Endothelial cell of coronary artery (primary cell): Measurements from ENCODE around the gene C1QC. TPM values are rescaled to one million over a fixed set of nuclear protein-coding genes. Genes with fewer than 3 reads are reported as not detected.

Experiments
- total RNA-seq: library from RNA; depleted of rRNA; stranded (reverse); fragments of >200 nt; gene quantifications from 2 replicates; pipeline ENCODE4 v1.2.3, GENCODE V29; 2014

C1QC gene
- not detected in 2 replicates for total RNA-seq

DNA sequence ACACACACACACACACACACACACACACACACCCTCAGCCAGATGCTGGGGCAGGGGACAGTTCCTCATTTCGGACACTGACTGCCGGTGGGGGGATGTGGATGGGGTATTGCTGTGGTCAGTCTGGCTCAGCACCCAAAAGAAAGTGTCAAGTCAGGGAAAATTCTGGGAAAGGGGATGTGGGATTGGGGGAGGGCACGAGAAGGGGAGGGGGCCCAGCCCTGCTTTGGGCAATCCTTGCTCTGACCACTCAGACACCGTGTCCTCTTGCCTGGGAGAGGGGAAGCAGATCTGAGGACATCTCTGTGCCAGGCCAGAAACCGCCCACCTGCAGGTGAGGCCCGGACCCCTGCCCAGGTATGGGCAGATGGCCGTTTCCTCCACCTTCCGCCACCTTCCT is at the start of gene C1QC:
Gene C1QC (plus strand): TSS at position 253 of the 400 bp plus-strand sequence. CDS start 391 bp downstream, outside the sequence.

DNA sequence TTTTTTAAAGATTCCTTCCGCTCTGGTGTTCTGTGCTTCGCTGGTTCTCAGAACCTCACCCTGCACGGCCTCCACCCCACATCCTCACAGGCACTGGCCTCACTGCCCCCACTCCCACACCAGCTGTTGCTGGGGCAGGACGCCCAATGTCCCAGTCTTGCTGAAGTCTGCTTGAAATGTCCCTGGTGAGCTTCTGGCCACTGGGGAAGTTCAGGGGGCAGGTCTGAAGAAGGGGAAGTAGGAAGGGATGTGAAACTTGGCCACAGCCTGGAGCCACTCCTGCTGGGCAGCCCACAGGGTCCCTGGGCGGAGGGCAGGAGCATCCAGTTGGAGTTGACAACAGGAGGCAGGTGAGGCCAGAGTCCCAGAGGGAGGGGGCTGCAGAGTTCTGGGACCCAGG is 7.1 kb upstream of the C1QC start, which contains the start of gene C1QA:
Gene C1QA (plus strand): TSS at position 276 of the 400 bp plus-strand sequence. CDS start 989 bp downstream, outside the sequence.

DNA sequence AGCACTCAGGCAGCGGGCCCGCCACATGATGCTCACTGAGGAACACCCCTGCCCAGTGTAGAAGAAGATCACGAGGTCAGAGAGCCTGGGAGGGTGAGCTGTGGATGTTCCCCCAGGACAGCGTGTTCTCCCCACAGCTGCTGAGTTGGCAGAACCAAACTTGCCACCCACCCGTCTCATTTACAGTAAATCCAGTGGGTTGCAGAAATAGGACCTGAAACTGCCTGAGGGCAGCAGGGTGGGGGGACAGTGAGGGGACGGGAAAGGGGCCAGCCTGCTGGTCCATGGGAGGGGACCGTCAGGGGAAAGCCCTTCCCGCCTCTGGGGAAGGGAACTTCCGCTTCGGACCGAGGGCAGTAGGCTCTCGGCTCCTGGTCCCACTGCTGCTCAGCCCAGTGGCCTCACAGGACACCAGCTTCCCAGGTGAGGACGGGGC is 9.5 kb downstream of the C1QC start, which contains the start of gene C1QB:
Gene C1QB (plus strand): TSS at position 356 of the 436 bp plus-strand sequence. CDS start 6,227 bp downstream, outside the sequence.

Other genes with a start within 250 kb of the C1QC start
- 9.1 and 9.8 TPM in 2 replicates for gene ZBTB40, start 191.8 kb upstream of the C1QC start, total RNA-seq
- not detected in 2 replicates for gene EPHA8, start 80.1 kb upstream of the C1QC start, total RNA-seq
- not detected in 2 replicates for gene C1QA, start 7.0 kb upstream of the C1QC start, total RNA-seq
- gene C1QB, start 9.6 kb downstream of the C1QC start, total RNA-seq = not detected in 2 replicates
- gene EPHB2, start 67.2 kb downstream of the C1QC start, total RNA-seq = 50.7 and 58.5 TPM in 2 replicates